ENCODE measurements around the gene ARHGAP8. TPM values are rescaled to one million over a fixed set of nuclear protein-coding genes. Genes with fewer than 3 reads are reported as not detected.

ARHGAP8 gene
- total RNA-seq, 2 experiments from 2014 or later: 2.1 to 3.2 TPM

DNA sequence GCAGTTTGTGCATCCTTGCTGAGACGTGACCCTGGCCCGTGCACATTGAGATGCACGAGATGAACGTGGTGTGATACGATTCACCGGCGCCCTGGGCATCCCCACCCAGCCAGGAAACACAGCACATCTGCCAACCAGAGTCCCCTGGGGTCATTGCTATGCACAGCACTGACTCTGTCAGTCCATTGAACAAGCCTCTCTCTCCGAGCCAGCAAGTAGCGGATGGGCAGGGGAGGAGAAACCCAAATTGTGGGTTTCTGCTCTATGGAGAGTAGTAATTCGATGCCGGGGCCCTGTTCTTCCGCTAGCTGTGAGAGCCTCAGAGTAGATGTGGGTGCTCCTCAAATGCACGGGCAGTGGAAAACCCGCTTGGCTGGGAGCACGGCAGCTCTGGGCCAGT lies 85.1 kb downstream of the ARHGAP8 start:
- no peak overlapping the region for H3K4me3 Mint-ChIP-seq
- ChIA-PET POLR2A (no interaction called here), CTCF (no interaction called here)

DNA sequence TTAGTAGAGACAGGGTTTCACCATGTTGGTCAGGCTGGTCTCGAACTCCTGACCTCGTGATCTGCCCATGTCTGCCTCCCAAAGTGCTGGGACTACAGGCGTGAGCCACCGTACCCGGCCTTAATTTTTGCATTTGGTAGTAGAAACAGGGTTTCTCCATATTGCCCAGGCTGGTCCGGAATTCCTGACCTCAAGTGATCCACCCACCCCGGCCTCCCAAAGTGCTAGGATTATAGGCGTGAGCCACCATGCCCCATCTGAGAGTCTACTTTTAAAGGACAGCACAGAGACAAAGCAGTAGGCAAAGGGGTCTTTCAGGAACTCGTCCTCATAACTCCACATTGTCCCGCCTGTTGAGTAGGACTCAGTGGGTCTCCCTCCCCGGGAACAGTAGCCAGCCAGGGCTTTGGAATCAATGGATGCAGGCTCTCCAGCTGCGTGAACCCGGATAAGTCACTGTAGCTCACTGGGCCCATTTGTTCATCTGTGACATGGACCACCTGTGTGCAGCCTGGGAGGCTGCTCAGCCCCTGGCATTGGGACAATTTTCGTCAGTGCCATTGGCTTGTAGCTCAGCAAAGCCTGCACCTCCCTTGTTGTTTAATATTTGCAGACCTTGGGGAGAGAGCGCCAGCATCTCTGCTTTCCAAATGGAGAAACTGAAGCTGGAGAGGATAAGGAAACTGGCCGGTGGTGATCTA lies 86.1 kb downstream of the ARHGAP8 start:
- H3K27ac Mint-ChIP-seq: no peak overlapping the region
- ChIA-PET POLR2A (no interaction called here), CTCF (no interaction called here)
- no peak for DNase-seq
- no peaks in the 10 kb centered on the region for H3K4me1 Mint-ChIP-seq (ENCODE audit: low read depth)
- peaks cover 3% of the 10 kb centered on the region for H3K27me3 Mint-ChIP-seq
- H3K4me3 Mint-ChIP-seq: no peak overlapping the region
- TF ChIP-seq, protein P1, sequence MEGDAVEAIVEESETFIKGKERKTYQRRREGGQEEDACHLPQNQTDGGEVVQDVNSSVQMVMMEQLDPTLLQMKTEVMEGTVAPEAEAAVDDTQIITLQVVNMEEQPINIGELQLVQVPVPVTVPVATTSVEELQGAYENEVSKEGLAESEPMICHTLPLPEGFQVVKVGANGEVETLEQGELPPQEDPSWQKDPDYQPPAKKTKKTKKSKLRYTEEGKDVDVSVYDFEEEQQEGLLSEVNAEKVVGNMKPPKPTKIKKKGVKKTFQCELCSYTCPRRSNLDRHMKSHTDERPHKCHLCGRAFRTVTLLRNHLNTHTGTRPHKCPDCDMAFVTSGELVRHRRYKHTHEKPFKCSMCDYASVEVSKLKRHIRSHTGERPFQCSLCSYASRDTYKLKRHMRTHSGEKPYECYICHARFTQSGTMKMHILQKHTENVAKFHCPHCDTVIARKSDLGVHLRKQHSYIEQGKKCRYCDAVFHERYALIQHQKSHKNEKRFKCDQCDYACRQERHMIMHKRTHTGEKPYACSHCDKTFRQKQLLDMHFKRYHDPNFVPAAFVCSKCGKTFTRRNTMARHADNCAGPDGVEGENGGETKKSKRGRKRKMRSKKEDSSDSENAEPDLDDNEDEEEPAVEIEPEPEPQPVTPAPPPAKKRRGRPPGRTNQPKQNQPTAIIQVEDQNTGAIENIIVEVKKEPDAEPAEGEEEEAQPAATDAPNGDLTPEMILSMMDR (IDR thresholded peaks at IDR 0.05): no peak
- intact Hi-C loops (cut with micrococcal nuclease): no loop called here
- ATAC-seq: no peak
- H3K36me3 Mint-ChIP-seq (ENCODE audit: low read depth): no peaks in the 10 kb centered on the region
- H3K9me3 Mint-ChIP-seq: peaks cover 8% of the 10 kb centered on the region

More for the DNA sequence above, 85.1 kb downstream of the ARHGAP8 start:
- peaks cover 3% of the 10 kb centered on the region for H3K27me3 Mint-ChIP-seq
- no peaks in the 10 kb centered on the region for H3K36me3 Mint-ChIP-seq (ENCODE audit: low read depth)
- peaks cover 8% of the 10 kb centered on the region for H3K9me3 Mint-ChIP-seq
- DNase-seq: no peak
- no peaks in the 10 kb centered on the region for H3K4me1 Mint-ChIP-seq (ENCODE audit: low read depth)
- H3K27ac Mint-ChIP-seq: no peak overlapping the region
- intact Hi-C loops (cut with micrococcal nuclease): no loop called here
- ATAC-seq: no peak
- TF ChIP-seq, protein P1 (IDR thresholded peaks at IDR 0.05): no peak

DNA sequence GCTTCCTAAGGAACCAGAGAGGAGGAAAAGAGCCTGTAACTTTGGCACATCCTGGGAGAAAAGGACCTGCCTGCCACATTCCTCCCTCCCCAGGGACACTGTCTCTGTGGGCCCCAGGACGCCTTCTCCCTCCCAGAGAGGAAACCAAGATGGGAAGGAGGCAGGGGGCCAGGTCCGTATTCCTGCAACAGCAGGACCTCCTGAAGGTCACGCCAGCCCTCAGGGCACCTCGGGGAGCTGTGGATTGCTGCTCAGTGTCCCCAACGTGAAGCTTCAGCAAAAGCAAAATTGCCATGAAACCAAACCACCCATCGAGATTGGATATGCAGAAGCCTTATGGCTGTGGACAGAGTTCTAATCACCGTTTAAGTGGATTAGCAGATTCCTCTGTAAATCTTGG lies 86.7 kb downstream of the ARHGAP8 start:
- ChIA-PET CTCF (no interaction called here), POLR2A (no interaction called here)
- TF ChIP-seq, protein P1 (IDR thresholded peaks at IDR 0.05): no peak
- H3K27ac Mint-ChIP-seq: no peak overlapping the region
- no peaks in the 10 kb centered on the region for H3K4me1 Mint-ChIP-seq (ENCODE audit: low read depth)
- no peak for DNase-seq
- no peak overlapping the region for H3K4me3 Mint-ChIP-seq
- peaks cover 8% of the 10 kb centered on the region for H3K9me3 Mint-ChIP-seq
- ATAC-seq: no peak
- peaks cover 3% of the 10 kb centered on the region for H3K27me3 Mint-ChIP-seq
- intact Hi-C loops (cut with micrococcal nuclease): no loop called here
- no peaks in the 10 kb centered on the region for H3K36me3 Mint-ChIP-seq (ENCODE audit: low read depth)

DNA sequence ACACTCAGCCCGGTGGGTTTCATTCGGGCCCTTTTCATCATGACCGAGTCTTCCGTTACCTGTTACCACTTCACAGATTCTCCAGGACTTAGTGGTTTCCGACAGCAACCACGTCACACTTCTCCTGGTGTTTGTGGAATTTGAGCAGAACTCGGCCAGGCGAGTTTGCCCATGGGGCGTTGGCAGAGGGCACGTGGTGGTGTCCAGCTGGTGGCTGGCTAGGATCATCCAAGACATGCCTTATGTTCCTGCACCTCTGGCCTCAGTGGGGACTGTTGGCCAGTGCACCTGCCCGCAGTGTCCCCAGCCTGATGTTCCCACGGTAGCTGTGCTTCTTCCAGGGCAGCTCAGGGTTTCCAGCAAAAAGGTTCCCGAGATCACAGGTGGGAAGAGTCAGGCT lies 87.3 kb downstream of the ARHGAP8 start:
- H3K9me3 Mint-ChIP-seq: peaks cover 4% of the 10 kb centered on the region
- H3K4me1 Mint-ChIP-seq (ENCODE audit: low read depth): no peaks in the 10 kb centered on the region
- ChIA-PET CTCF (no interaction called here), POLR2A (no interaction called here)
- H3K27me3 Mint-ChIP-seq: no peaks in the 10 kb centered on the region
- intact Hi-C loops (cut with micrococcal nuclease): no loop called here
- ATAC-seq (no peak), DNase-seq (no peak)
- H3K4me3 Mint-ChIP-seq: no peak overlapping the region
- H3K36me3 Mint-ChIP-seq (ENCODE audit: low read depth): no peaks in the 10 kb centered on the region
- TF ChIP-seq, protein P1 (IDR thresholded peaks at IDR 0.05): no peak
- no peak overlapping the region for H3K27ac Mint-ChIP-seq

DNA sequence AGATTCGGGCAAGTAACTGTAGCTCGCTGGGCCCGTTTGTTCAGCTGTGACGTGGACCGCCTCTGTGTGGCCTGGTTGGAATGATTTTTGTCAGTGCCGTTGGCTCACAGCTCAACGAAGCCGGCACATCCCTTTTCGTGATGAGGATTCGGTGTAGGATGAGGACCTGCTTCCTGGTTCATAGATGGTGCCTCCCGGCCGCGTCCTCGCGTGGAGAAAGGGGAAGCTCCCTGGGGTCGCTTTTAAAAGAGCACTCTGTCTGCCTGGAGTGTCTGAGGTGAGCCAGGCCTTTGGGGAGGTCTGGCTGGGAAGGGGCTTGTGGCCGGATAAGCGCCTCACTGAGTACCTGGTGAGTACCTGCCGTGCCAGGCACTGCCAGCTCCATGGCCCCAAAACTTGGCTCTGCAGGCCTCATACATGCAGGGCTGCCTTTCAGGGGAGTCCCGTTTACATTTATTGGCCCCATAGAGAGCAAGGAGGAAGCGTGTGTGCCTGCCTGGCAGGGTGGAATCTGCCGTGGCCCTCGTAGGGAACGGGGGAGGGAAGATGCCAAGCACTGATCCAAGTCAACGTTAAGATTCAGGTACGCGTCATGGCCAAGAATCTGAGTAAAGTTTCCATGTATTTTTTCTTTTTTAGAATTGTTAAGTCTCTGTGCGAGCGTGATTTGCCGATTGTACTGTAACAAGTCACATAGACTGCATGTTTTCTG lies 88.4 kb downstream of the ARHGAP8 start:
- ChIA-PET POLR2A (interaction anchor here (0.9 kb wide), 1 partner anchor 12 kb away, joined by 3 read pairs; no protein-coding TSS in a partner anchor), CTCF (no interaction called here)
- Mint-ChIP-seq H3K9me3 (peaks cover 3% of the 10 kb centered on the region), H3K27ac (no peak overlapping the region), H3K4me1 (ENCODE audit: low read depth) (no peaks in the 10 kb centered on the region), H3K36me3 (ENCODE audit: low read depth) (no peaks in the 10 kb centered on the region), H3K4me3 (no peak overlapping the region), H3K27me3 (no peaks in the 10 kb centered on the region)
- DNase-seq (no peak), ATAC-seq (no peak)
- TF ChIP-seq, protein P1 (IDR thresholded peaks at IDR 0.05): no peak
- intact Hi-C loops (cut with micrococcal nuclease): no loop called here
